Activated CD8-positive, alpha-beta memory T cell treated with anti-CD3 and anti-CD28 coated beads for 24 hours (primary cell): ENCODE measurements around the gene GASK1A.

ENCODE experiments used
- DNase-seq: peaks from one replicate; pipeline ENCODE4 v3.0.0-alpha.2; 2020

GASK1A gene

GRCh38 chr3:42983927-42984326, 4.8 kb downstream of the GASK1A start:
- DNase-seq = peak; percentile 28

- no peak for DNase-seq
Measured at GRCh38 chr3:42984701-42985100, 5.6 kb downstream of the GASK1A start.

- no peak for DNase-seq
Measured at GRCh38 chr3:42988097-42988496, 9.0 kb downstream of the GASK1A start.

GRCh38 chr3:42988566-42988965, 9.5 kb downstream of the GASK1A start:
- DNase-seq = no peak

GRCh38 chr3:42991341-42992315, 12.5 kb downstream of the GASK1A start:
- DNase-seq = no peak

GRCh38 chr3:42994595-42994994, 15.5 kb downstream of the GASK1A start:
- no peak for DNase-seq

GRCh38 chr3:42996021-42996420, 16.9 kb downstream of the GASK1A start:
- DNase-seq = no peak

GRCh38 chr3:42996633-42997075, 17.5 kb downstream of the GASK1A start:
- DNase-seq = no peak

GRCh38 chr3:42999212-42999611, 20.1 kb downstream of the GASK1A start:
- DNase-seq = no peak

GRCh38 chr3:42999632-43000031, 20.5 kb downstream of the GASK1A start:
- DNase-seq = no peak

GRCh38 chr3:43000387-43000786, 21.3 kb downstream of the GASK1A start:
- DNase-seq = no peak

GRCh38 chr3:43001094-43001553, 22.0 kb downstream of the GASK1A start:
- no peak for DNase-seq

- DNase-seq = no peak
Measured at GRCh38 chr3:43001556-43002121, 22.5 kb downstream of the GASK1A start.

- DNase-seq = no peak
Measured at GRCh38 chr3:43004282-43004681, 25.2 kb downstream of the GASK1A start.

- no peak for DNase-seq
Measured at GRCh38 chr3:43005253-43005652, 26.1 kb downstream of the GASK1A start.

GRCh38 chr3:43005981-43006380, 26.9 kb downstream of the GASK1A start:
- DNase-seq = no peak

- no peak for DNase-seq
Measured at GRCh38 chr3:43006825-43007224, 27.7 kb downstream of the GASK1A start.

GRCh38 chr3:43009547-43009946, 30.4 kb downstream of the GASK1A start:
- DNase-seq = no peak

GRCh38 chr3:43010638-43011037, 31.5 kb downstream of the GASK1A start:
- DNase-seq = no peak

- DNase-seq = no peak
Measured at GRCh38 chr3:43011638-43012037, 32.5 kb downstream of the GASK1A start.

- no peak for DNase-seq
Measured at GRCh38 chr3:43012174-43012573, 33.1 kb downstream of the GASK1A start.

- no peak for DNase-seq
Measured at GRCh38 chr3:43013256-43013655, 34.1 kb downstream of the GASK1A start.

- no peak for DNase-seq
Measured at GRCh38 chr3:43013743-43014155, 34.6 kb downstream of the GASK1A start.

GRCh38 chr3:43014241-43014640, 35.1 kb downstream of the GASK1A start:
- DNase-seq = no peak
